Melanocyte of skin (primary cell): ENCODE results near the gene INSYN1. TPM values are rescaled to one million over a fixed set of nuclear protein-coding genes. Genes with fewer than 3 reads are reported as not detected.

Experiments
- total RNA-seq, 2 donors: library from RNA; depleted of rRNA; stranded (reverse); fragments of >200 nt; gene quantifications; 2 replicates each; pipeline ENCODE4 v1.2.3, GENCODE V29; 2012

The INSYN1 gene, protein sequence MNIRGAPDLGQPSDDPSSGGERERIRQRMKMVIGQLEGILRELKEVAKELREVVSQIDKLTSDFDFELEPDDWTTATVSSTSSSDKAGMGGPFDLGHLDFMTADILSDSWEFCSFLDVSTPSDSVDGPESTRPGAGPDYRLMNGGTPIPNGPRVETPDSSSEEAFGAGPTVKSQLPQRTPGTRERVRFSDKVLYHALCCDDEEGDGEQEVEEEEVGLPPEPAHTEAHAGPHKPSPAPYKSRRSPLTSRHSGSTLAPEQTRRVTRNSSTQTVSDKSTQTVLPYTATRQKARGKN
- total RNA-seq: 10 to 100 TPM in 1 of 2 donors, 1 to 10 TPM in 1; 4.0 to 22.4 TPM

DNA sequence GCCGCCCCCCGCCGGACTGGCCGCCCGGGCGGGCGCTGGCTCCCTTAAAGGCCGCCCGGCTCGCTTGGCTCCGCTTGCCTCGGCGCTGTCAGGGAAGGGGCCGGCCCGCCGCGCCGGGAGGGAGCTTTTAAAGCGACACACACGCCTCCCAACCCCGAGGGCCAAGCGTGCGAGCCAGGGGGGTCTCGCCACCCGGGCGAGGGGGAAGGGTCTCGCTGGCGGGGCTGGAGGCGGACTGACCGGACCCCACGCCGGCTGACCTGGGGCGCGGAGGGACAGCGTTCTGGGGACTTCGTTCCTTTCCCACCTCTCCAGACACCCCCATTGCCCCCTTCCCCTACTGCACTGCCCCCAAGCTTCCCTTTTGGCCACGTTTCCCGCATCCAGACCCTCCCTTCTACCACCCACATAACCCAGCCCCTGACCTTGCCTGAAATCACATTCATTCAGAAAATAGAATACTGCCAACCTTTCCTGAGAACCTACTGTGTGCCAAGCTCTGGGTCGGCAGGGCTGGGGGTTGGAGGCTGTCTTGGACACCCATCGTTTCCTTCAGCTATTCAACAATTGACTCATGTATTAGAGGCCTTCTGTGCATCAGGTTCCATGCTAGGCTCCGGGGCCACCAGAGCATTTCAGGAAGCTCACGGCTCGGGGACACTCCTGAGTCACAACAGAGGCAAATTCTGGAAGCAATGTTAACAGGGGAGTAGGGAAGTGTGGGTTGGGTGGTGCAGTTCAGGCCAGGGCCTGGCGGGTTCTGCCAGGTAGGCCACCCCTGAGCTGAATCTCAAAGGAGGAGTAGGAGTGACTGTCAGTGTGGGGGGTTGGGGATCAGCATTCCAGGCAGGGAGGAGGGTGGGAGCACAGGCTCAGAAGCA lies at the start of gene INSYN1:
Gene INSYN1 (minus strand): TSS at position 102 of the 881 bp plus-strand sequence. CDS start 2,221 bp downstream, outside the sequence.

Other genes starting within 250 kb of the INSYN1 start
- gene NPTN, start 120.0 kb downstream of the INSYN1 start, total RNA-seq: 10 to 100 TPM; 88.4 to 89.2 TPM
- gene CD276, start 69.0 kb downstream of the INSYN1 start, total RNA-seq: 100 to 1,000 TPM; 147 to 166 TPM
- gene TBC1D21, start 120.2 kb upstream of the INSYN1 start, total RNA-seq: not detected
- 1 to 10 TPM; 1.7 to 4.5 TPM for gene LOXL1, start 173.1 kb upstream of the INSYN1 start, total RNA-seq
- gene STOML1, start 238.9 kb upstream of the INSYN1 start, total RNA-seq: 10 to 100 TPM; 11.3 to 16.5 TPM
- gene PML, start 241.4 kb upstream of the INSYN1 start, total RNA-seq: 100 to 1,000 TPM in 1 of 2 donors, 10 to 100 TPM in 1; 84.7 to 126 TPM